Type B pancreatic cell (in vitro differentiated cells): Measurements from ENCODE around the gene TBCCD1. TPM values are rescaled to one million over a fixed set of nuclear protein-coding genes. Genes with fewer than 3 reads are reported as not detected.
A peak's percentile ranks its signal among the peaks of the same experiment; 100 is the strongest.

Experiments
- DNase-seq: peaks from one replicate; pipeline ENCODE4 v3.0.0; 2021; ENCODE audit warnings: mixed read lengths; ENCODE audit not compliant: unreplicated experiment; ENCODE audit errors: extremely low spot score
- H3K27ac Mint-ChIP-seq: 2 replicates; pipeline ENCODE4 v1.8.0; 2021; ENCODE audit warnings: mild to moderate bottlenecking, mixed read lengths
- H3K27me3 Mint-ChIP-seq: 2 replicates; pipeline ENCODE4 v1.8.0; 2021; ENCODE audit warnings: mixed read lengths
- H3K36me3 Mint-ChIP-seq: 2 replicates; pipeline ENCODE4 v1.8.0; 2021; ENCODE audit warnings: mixed read lengths
- H3K4me1 Mint-ChIP-seq: one replicate; pipeline ENCODE4 v1.8.0; 2021; ENCODE audit warnings: mixed read lengths; ENCODE audit not compliant: unreplicated experiment
- H3K4me3 Mint-ChIP-seq: 2 replicates; pipeline ENCODE4 v1.8.0; 2021; ENCODE audit warnings: mild to moderate bottlenecking, mixed read lengths
- H3K9me3 Mint-ChIP-seq: 2 replicates; pipeline ENCODE4 v1.8.0; 2021; ENCODE audit warnings: mixed read lengths
- CTCF ChIP-seq: fragments of 200-600 bp; sonication (generic); conservative IDR thresholded peaks from 2 replicates; pipeline ENCODE4 v1.5.0; 2021; ENCODE audit warnings: antibody characterized with exemption, mild to moderate bottlenecking
- long read RNA-seq: library from polyadenylated mRNA; unstranded; transcript quantifications from one replicate; pipeline ENCODE4 v2.0.0, GENCODE V29; 2020
- total RNA-seq: library from RNA; stranded (reverse); gene quantifications from 2 replicates; pipeline ENCODE4 v1.2.1, GENCODE V29; 2021; ENCODE audit warnings: low replicate concordance

TBCCD1 gene, protein sequence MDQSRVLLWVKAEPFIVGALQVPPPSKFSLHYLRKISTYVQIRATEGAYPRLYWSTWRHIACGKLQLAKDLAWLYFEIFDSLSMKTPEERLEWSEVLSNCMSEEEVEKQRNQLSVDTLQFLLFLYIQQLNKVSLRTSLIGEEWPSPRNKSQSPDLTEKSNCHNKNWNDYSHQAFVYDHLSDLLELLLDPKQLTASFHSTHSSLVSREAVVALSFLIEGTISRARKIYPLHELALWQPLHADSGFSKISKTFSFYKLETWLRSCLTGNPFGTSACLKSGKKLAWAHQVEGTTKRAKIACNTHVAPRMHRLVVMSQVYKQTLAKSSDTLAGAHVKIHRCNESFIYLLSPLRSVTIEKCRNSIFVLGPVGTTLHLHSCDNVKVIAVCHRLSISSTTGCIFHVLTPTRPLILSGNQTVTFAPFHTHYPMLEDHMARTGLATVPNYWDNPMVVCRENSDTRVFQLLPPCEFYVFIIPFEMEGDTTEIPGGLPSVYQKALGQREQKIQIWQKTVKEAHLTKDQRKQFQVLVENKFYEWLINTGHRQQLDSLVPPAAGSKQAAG
- 11.0 and 16.6 TPM in 2 replicates for total RNA-seq
- long read RNA-seq, transcript TBCCD1-201 (8 exons, 2,441 nt) = major isoform, 40 of 51 reads
- long read RNA-seq, partial matches to known transcripts = 5 of 51 reads
- long read RNA-seq, other reads (novel, unspliced or antisense) = 3 of 51 reads

GRCh38 chr3:186567072-186567921 lies at the start of gene TBCCD1:
Gene TBCCD1 (minus strand): TSS chr3:186567339. CDS start chr3:186564329, 3,010 bp downstream.
- peak within 1 kb of the TSS; percentile 94 for H3K4me3 Mint-ChIP-seq
- H3K27me3 Mint-ChIP-seq = no peaks in the 10 kb centered on the region
- no peak for TF ChIP-seq CTCF
- DNase-seq = peak; percentile 98
- peaks cover 3% of the 10 kb centered on the region for H3K36me3 Mint-ChIP-seq
- H3K9me3 Mint-ChIP-seq = no peaks in the 10 kb centered on the region
- H3K4me1 Mint-ChIP-seq = peaks cover 26% of the 10 kb centered on the region
- peak within 1 kb of the TSS; percentile 95 for H3K27ac Mint-ChIP-seq

DNA sequence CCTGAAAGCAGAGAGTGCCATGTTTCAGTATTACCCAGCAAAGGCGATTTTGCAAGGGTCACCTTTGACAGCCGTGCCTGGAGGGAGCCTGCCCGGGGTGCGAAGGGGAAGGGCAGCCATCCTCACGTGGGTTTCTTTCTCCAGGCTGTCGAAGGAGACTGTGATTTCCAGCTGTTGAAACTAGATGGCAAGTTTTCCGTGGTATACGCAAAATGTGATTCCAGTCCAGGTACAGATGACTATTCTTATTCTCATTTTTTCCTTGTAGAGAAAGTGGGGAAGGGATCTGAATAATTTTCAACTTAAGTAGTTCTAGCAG lies 49.1 kb upstream of the TBCCD1 start:
- DNase-seq = no peak
- no peaks in the 10 kb centered on the region for H3K9me3 Mint-ChIP-seq
- no peaks in the 10 kb centered on the region for H3K36me3 Mint-ChIP-seq
- H3K4me3 Mint-ChIP-seq = no peak overlapping the region
- peaks cover 67% of the 10 kb centered on the region for H3K27me3 Mint-ChIP-seq
- H3K4me1 Mint-ChIP-seq = peaks cover 10% of the 10 kb centered on the region
- no peak for TF ChIP-seq CTCF
- H3K27ac Mint-ChIP-seq = no peak overlapping the region

DNA sequence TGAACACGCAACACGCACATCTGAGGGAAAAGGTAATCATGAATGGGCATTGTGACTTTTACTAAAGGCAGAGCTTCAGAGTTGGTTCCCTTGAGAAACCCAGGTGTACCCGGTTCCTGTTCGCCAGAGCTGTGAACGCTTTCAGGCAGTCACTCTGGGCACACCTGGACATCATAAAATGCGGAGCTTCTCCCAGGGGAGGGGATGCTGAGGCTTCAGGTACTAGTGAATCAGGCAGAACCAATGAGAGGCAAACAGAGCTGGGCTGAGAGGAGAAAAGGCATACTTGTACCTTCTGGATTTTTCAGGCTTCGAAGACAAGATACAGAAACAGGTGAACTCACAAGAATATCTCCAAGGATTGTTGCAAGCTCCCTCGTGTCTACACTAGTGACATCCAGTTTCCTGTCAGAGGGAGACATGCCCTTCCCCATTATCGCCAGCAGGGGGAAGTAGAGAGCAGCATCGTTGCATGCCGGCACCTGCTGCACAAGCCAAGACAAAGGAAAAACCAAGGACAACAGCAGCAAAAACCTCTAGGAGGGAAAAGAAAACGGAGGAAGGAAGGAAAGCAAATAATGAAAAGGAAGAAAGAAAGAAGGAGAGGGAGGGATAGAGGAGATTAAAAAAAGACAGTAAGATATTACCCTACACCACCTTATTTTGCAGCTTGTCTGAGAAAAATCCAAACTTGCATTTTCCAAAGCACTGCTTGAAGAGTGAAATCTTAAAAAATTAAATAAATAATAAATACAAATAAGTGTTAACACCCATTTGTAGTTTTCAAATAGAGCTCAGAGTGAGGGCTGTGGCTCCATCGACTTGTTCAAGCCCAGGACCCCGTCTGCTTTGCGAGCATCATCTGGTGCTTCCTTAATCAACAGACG lies 47.7 kb upstream of the TBCCD1 start:
- TF ChIP-seq CTCF = peak; percentile 96
- Mint-ChIP-seq H3K27me3 (peaks cover 60% of the 10 kb centered on the region), H3K36me3 (no peaks in the 10 kb centered on the region), H3K27ac (peak overlapping the region; percentile 35), H3K4me1 (peaks cover 10% of the 10 kb centered on the region), H3K9me3 (no peaks in the 10 kb centered on the region), H3K4me3 (peak overlapping the region; percentile 47)
- DNase-seq = peak; percentile 83

DNA sequence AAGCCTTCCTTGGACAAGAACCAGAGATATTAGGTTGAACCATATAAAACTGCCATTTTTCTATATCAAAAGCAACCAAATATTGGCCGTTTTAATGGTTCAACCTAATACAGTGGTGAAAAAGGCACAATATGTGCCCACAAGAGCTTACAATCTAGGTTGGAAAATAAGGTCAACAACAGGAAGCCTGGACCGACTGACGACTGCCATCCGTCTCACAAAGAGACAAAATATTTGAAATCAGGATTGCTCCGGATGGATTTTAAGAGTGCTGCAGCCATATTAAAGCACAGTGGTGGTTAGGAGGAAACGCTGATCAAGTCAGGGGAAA lies 47.1 kb upstream of the TBCCD1 start:
- no peak for DNase-seq
- H3K9me3 Mint-ChIP-seq = no peaks in the 10 kb centered on the region
- H3K27me3 Mint-ChIP-seq = peaks cover 61% of the 10 kb centered on the region

More for the DNA sequence above, 47.1 kb upstream of the TBCCD1 start:
- TF ChIP-seq CTCF = no peak
- no peak overlapping the region for H3K4me3 Mint-ChIP-seq
- H3K27ac Mint-ChIP-seq = no peak overlapping the region
- peaks cover 10% of the 10 kb centered on the region for H3K4me1 Mint-ChIP-seq
- H3K36me3 Mint-ChIP-seq = no peaks in the 10 kb centered on the region
